ENCODE data around the gene SNX8.
"Not testable (repeated sequence)": the region's sequence is repeated elsewhere in the genome, so short reads cannot be mapped to it uniquely, and the experiment has no call there.

Gene SNX8

DNA sequence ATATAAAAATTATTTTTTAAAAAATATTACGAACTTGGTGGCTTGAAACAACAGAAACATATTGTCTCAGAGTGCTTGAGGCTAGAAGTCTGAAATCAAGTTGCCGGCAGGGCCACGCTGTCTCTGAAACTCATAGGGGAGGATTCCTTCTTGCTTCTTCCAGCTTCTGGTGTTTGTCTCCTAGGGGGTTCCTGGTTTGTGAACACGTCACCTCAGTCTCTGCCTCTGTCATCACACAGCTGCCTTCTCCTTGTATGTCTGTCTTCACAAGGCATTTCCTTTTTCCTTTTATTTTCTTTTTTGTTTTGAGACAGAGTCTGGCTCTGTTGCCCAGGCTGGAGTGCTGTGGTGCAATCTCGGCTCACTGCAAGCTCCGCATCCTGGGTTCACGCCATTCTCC is 12.7 kb upstream of the SNX8 start:
- DNase-seq = no peak

DNA sequence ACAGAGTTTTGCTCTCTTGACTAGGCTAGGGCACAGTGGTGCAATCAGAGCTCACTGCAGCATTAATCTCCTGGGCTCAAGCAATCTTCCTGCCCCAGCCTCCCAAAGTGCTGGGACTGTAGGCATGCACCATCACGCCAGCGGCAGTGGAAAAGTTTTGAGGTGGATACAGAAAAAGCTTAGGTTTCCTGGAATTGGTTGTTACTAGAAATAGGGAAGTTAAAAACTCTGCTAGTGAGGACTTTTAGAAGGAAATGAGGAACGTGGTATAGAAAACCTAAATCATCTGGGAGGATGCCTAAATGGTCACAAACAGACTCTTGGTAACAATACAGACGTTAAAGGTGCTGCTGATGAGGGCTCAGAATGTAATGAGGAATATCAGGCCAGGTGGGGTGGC is 10.9 kb upstream of the SNX8 start:
- DNase-seq = no peak

DNA sequence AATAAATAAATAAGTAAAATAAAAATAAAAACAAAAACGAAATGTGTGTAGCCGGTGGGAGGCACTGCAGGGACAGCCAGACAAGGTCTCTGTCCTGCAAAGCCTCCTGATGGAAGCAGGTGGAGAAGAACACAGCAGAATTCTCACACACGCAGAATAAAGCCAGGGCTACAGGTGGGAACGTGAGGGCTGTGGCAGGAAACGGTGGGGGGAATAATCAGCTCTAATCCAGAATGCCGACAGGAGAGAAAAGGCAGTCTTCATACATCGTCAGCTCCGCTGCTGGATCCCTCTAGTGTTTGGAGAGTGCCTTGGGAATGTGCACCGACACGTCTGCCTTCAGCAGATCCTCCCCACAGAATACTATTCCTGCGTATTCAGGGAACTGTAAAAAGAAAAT is 6.8 kb upstream of the SNX8 start:
- DNase-seq = no peak

DNA sequence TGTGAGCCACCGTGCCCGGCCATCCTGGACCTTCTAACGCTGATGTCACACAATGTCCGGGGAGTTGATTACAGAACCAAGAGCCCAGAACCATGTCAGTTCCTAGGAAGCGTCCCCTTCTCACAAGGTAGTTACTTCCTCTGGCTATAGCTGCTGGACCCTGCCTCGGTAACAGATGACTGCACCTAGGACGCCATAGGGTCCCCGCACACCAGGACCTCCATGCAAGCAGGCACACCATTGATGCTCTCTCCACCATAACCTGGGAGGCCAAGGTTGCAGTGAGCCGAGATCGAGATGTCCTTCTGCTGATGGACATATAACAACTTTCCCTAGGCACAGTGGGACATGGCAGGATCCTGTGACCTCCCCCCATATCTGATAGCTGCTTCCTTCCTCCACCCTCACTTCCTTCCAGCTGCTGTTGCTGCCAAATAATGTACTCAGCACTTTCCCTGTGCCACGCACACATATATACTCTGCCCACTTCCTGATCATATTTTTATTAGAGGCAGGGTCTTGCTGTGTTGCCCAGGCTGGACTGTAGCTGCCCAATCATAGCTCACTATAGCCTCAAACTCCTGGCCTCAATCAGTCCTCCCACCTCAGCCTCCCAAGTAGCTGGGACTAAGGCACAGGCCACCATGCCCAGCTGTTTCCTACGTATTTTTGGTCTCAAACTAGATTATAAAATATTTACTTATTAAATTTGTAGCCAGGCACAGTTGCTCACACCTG is 3.5 kb upstream of the SNX8 start:
- DNase-seq = peak; percentile 26

DNA sequence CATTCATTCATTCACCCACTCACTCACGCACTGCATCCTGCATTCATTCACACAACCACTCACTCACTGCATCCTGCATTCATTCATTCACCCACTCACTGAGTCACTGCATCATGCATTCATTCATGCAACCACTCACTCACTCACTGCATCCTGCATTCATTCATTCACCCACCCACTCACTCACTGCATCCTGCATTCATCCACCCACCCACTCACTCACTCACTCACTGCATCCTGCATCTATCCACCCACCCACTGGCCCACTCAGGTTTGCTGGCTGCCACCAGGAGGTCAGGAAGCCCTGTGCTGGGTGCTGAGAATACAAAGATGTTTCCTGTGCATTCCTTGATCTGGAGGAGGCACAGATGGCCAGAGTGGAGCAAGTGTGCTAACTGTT is 2.3 kb upstream of the SNX8 start:
- no peak for DNase-seq

DNA sequence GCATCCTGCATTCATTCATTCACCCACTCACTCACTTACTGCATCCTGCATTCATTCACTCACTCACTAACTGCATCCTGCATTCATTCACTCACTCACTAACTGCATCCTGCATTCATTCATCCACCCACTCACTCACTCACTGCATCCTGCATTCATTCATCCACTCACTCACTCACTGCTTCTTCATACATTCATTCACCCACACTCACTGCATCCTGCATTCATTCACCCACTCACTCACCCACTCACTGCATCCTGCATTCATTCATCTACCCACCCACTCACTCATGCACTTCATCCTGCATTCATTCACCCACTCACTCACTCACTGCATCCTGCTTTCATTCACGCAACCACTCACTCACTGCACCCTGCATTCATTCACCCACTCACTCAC is 1.5 kb upstream of the SNX8 start:
- DNase-seq = no peak

DNA sequence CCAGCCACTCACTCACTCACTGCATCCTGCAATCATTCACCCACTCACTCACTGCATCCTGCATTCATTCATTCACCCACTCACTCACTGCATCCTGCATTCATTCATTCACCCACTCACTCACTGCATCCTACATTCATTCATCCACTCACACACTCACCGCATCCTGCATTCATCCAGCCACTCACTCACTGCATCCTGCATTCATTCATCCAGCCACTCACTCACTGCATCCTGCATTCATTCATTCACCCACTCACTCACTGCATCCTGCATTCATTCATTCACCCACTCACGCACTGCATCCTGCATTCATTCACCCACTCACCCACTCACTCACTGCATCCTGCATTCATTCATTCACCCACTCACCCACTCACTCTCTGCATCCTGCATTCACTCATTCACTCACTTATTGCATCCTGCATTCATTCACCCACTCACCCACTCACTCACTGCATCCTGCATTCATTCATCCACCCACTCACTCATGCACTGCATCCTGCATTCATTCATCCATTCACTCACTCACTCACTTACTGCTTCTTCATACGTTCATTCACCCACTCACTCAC is 802 bp upstream of the SNX8 start:
- DNase-seq = not testable (repeated sequence)

DNA sequence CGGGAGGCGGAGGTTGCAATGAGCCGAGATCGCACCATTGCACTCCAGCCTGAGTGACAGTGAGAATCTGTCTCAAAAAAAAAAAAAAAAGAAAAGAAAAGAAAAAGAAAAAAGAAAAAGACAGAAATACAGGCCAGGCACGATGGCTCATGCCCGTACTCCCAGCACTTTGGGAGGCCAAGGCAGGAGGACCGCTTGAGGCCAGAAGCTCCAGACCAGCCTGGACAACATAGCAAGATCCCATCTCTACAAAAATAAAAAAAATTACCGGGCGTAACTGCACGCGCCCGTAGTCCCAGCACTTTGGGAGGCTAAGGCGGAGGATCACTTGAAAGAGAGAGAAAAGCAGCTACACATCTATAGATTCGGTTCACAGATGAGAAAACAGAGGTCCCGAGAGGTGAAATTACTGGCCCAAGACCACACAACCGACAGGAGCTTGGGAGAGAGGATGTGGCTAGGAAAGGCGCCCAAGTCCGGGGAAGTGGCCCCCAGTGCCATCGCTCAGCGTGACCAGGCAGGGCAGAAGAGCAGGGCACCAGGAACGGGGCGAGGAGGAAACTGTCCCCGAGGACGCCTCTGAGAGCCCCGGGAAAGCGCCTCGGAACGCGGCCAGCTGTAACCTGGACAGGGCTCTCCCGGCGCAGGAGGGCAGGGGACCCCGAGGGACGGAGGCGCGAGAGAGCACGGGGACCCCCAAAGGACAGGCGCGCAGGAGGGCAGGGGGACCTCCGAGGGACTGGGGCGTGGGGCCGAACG is 612 bp downstream of the SNX8 start:
- peak; percentile 40 for DNase-seq

DNA sequence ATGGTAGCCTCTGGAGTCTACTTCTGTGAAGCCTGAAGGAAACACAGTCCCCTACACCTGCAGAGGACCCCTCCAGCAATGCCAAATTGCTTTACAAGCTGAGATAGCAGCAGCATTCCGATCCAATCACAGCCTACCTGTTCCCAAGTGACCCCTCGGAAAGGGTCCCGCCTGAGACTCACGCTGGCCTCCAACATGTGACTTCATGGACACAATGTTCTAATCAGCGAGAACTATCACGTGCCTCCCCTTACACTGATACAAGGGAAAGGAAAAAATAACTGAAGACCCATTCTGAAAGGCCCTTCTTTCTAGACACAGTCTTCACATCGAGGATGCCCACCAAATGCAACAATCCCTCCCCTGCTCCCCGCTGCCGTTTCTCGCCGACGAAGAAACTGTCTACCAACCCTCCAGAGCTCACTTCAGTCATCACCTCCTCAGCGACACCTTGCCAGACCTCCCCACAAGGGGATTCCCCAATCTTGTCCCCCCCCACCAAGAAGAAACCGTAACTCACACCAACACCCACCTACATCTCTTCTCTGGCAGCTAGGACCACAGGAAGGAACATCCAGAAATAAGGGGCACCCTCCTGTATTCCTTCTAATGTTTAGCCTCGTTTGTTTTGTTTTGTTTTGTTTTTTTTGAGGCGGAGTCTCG is 1.8 kb downstream of the SNX8 start:
- no peak for DNase-seq

DNA sequence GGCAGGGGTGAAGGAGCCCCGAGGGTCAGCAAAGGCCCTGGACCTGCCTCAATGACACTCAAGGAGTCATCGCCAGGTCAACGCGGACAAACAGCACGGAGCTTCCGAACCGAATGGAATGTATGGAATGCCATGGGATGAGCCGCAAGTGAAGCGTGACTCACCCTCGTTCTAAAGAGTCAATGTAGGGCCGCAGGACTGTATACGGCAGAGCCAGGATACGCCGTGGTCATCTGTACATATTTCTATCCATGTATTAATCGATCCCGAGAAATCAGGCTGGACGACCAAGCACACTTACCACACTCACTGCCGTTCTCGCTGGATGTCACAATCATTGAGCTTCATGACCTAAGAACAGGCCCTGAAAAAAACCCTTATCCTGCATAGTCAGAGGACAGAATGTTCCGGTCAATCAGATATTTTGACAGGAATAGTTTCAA is 4.3 kb downstream of the SNX8 start:
- no peak for DNase-seq

DNA sequence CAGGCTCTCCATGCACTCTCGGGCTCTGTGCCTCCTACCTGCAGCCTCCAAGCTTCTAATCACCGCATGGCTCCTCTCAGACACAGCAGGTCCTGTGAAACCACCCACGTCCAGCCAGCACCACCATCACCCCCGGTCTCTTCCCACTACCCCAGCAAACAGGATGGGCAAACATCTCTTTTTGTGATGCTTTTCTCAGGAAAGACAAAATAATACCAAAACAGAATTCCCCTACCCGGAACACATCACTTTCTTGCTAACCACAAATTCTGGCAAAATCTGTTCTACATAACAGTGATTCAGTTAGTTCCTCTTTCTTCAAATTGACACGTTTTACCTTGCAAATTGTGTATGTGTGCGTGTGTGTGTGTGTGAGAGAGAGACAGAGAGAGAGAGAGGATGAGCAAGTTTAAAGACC is 6.5 kb downstream of the SNX8 start:
- peak; percentile 55 for DNase-seq

DNA sequence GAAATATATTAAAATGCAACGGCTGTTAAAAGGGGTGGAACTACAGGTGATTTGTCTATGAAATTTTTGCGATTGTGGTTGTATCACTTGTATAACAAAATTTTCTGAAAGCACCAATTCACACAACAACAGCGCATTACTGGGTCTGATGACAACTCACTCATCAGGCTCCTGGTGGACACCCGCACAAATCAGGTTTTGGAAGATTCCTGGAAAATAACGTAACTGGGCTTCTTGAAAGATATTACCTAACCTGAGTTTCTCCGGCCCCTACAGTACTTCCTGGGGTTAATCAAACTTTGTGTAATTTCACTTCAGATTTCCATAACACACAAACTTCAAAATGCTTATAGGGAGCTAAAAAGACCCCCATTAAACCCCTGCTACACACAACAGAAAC is 7.6 kb downstream of the SNX8 start:
- no peak for DNase-seq

DNA sequence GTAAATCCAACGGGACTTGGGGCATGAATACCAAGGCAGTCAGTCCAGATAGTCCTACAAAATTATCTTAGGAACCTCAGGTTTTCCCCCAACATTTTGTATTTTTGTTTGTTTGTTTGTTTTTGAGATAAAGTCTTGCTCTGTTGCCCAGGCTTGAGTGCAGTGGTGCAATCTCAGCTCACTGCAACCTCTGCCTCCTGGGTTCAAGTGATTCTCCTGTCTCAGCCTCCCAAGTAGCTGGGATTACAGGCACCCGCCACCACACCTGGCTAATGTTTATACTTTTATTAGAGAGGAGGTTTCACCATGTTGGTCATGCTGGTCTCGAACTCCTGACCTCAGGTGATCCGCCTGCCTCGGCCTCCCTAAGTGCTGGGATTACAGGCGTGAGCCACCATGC is 9.0 kb downstream of the SNX8 start:
- DNase-seq = not testable (repeated sequence)

DNA sequence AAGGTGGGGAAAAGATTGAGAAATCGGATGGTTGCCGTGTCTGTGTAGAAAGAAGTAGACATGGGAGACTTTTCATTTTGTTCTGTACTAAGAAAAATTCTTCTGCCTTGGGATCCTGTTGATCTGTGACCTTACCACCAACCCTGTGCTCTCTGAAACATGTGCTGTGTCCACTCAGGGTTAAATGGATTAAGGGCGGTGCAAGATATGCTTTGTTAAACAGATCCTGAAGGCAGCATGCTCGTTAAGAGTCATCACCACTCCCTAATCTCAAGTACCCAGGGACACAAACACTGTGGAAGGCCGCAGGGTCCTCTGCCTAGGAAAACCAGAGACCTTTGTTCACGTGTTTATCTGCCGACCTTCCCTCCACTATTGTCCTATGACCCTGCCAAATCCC is 10.7 kb downstream of the SNX8 start:
- not testable (repeated sequence) for DNase-seq

DNA sequence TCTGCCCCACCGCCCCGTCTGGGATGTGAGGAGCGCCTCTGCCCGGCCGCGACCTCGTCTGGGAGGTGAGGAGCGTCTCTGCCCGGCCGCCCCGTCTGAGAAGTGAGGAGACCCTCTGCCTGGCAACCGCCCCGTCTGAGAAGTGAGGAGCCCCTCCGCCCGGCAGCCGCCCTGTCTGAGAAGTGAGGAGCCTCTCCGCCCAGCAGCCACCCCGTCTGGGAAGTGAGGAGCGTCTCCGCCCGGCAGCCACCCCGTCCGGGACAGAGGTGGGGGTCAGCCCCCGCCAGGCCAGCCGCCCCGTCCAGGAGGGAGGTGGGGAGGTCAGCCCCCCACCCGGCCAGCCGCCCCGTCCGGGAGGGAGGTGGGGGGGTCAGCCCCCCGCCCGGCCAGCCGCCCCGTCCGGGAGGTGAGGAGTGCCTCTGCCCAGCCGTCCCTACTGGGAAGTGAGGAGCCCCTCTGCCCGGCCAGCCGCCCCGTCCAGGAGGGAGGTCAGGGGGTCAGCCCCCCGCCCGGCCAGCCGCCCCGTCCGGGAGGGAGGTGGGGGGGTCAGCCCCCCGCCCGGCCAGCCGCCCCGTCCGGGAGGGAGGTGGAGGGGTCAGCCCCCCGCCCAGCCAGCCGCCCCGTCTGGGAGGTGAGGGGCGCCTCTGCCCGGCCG is 11.4 kb downstream of the SNX8 start:
- not testable (repeated sequence) for DNase-seq

DNA sequence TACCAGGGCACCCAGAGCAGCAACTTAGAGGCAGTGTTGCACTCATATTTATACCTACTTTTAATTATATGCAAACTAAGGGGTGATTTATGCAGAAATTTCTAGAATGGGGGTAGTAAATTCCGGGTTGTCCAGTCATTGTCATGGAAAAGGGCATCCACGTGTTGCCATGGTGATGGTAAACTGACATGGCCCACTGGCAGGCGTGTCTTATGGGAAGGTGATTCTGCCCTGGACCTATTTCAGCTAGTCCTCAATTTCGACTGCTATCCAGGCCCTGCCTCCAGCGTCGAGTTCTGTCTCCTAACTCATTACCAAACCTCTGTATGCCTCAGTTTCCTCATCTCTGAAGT is 12.8 kb downstream of the SNX8 start:
- no peak for DNase-seq

DNA sequence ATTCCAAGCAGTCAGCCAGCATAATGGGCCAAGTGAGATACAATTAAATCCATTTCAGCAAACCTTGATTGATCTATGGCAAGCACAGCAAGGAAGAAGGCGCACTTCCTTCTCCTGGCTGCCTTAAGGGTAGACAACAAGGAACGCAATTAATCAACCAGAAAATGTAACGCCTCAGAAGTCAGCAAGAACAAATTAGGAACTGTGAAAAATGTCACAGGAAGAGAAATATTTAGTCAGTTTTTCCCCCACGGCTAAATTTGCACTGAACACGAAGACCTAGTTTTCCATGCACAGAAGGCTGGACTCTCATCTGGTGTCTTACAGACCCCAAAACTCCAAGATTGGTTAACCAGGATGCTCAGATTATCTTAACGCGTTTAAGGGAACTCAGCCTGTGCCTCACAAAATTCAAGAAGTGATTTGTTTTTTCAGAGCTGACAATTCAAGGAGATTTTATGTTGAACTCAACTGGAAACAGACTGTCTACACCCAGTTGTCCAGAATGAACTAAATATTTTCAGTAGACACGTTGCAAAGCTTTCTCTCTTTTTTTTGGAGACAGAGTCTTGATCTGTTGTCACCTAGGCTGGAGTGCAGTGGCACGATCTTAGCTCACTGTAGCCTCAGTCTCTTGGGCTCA is 14.2 kb downstream of the SNX8 start:
- no peak for DNase-seq

DNA sequence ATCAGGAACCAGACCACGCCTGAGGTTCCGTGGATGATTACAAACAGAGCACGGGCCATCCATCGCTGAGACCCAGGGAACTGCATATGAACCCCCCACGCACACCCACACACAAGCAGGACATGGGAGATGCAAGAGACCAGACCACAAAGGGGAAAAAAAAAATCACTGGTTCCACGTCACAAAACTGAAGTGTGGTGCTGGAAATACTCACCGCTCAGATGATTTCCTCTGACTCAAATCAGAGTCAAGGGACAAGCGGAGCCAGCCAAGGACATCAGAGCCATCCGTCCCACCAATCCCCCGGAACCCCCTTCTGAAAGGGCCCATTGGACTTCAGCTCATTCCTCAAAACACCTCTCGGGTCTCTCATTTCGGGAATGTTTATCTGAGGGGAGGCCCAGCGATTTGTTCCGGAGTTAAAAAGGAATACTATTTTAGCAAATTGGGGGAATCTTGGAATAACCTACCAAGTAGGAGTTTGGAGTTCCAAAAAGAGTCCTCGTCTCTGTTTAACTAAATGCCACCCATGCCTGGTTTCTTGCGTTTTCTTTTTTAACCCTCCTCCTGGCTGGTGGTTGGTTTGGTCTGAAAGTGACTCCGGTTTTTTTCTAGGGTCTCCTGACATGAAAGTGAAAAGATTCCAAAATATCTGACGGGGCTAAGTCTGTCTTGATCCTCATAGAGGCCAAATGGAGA is 15.0 kb downstream of the SNX8 start:
- DNase-seq = no peak

DNA sequence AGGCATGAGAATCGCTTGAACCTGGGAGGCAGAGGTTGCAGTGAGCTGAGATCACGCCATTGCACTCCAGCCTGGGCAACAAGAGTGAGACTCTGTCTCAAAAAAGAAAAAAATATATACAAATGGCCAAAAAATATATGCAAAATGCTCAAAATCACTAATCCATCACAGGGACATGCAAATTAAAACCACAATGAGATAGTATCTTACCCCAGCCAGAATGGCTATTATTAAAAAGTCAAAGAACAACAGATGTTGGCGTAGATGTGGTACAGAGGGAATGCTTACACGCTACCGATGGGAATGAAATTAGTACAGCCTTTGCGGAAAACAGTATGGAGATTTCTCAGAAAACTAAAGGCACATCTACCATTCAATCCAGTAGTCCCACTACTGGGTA is 17.4 kb downstream of the SNX8 start:
- no peak for DNase-seq

DNA sequence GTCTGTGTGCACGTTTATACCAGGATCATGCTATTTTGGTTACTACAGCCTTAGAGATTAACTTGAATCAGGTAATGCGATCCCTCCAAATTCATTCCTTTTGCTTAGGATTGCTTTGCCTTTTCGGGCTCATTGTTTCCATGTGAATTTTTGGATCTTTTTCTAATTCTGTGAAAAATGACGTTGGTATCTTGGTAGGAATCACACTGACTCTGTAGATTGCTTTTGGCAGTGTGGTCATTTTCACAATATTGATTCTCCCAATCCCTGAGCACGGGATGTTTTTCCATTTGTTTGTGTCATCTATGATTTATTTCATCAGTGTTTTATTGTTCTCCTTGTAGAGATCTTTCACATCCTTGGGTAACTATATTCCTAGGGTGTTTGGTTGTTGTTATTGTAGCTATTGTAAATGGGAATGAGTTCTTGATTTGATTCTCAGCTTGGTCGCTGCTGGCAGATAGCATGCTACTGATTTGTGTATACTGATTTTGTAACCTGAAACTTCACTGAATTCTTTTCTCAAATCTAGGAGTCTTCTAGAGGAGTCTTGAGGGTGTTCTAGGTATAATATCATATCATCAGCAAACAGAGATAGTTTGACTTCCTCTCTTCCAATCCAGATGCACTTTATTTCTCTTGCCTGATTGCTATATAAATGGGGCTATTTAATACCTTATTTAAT is 18.2 kb downstream of the SNX8 start:
- DNase-seq = no peak

DNA sequence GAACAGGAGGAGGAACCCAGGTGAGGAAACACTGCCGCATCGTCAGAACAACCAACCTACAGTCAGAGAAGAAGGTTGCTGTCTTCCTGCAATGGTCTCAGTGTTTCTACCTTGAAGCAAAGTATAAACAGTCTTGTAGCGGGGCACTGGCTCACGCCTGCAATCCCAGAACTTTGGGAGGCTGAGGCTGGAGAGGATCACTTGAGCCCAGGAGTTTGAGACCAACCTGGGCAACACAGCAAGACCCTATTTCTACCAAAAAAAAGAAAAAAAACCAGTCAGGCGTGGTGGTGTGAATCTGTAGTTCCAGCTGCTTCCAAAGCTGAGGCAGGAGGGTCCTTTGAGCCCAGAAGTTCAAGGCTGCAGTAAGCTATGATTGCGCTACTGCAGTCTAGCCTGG is 23.4 kb downstream of the SNX8 start:
- DNase-seq = no peak
